Type B pancreatic cell (in vitro differentiated cells): Measurements from ENCODE around the gene PIP4K2A. TPM values are rescaled to one million over a fixed set of nuclear protein-coding genes. Genes with fewer than 3 reads are reported as not detected.
"Not testable (repeated sequence)": the region's sequence is repeated elsewhere in the genome, so short reads cannot be mapped to it uniquely, and the experiment has no call there.

Experiments used
- DNase-seq: peaks from one replicate; pipeline ENCODE4 v3.0.0; 2021; ENCODE audit warnings: mixed read lengths; ENCODE audit not compliant: unreplicated experiment; ENCODE audit errors: extremely low spot score
- H3K27ac Mint-ChIP-seq: 2 replicates; pipeline ENCODE4 v1.8.0; 2021; ENCODE audit warnings: mild to moderate bottlenecking, mixed read lengths
- H3K27me3 Mint-ChIP-seq: 2 replicates; pipeline ENCODE4 v1.8.0; 2021; ENCODE audit warnings: mixed read lengths
- H3K36me3 Mint-ChIP-seq: 2 replicates; pipeline ENCODE4 v1.8.0; 2021; ENCODE audit warnings: mixed read lengths
- H3K4me1 Mint-ChIP-seq: one replicate; pipeline ENCODE4 v1.8.0; 2021; ENCODE audit warnings: mixed read lengths; ENCODE audit not compliant: unreplicated experiment
- H3K4me3 Mint-ChIP-seq: 2 replicates; pipeline ENCODE4 v1.8.0; 2021; ENCODE audit warnings: mild to moderate bottlenecking, mixed read lengths
- H3K9me3 Mint-ChIP-seq: 2 replicates; pipeline ENCODE4 v1.8.0; 2021; ENCODE audit warnings: mixed read lengths
- total RNA-seq: library from RNA; stranded (reverse); gene quantifications from 2 replicates; pipeline ENCODE4 v1.2.1, GENCODE V29; 2021; ENCODE audit warnings: low replicate concordance
- TF ChIP-seq, protein P1 (sequence below): fragments of 200-600 bp; sonication (generic); conservative IDR thresholded peaks from 2 replicates; pipeline ENCODE4 v1.5.0; 2021; ENCODE audit warnings: antibody characterized with exemption, mild to moderate bottlenecking

The PIP4K2A gene
- total RNA-seq, 1 donor from 2014 or later: 15.7 TPM

DNA sequence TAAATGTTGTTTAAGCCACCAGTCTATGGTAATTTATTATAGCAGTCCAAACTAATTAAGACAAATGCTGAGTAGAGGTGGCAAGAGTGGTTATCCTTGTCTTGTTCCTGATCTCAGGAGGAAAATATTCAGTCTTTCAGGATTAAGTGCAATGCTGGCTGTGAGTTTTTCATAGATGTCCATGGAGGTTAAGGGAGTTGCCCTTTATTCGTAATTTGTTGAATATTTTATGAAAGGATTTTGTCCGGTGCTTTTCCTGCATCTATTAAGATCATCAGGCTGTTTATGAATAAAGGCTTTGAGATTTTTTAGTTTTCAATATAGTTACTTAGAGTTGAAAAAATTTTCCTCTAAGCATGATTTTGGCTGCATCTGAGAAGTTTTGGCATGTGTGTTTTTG lies 186.9 kb downstream of the PIP4K2A start:
- Mint-ChIP-seq H3K9me3 (peaks cover 13% of the 10 kb centered on the region), H3K4me1 (no peaks in the 10 kb centered on the region), H3K27me3 (peaks cover 3% of the 10 kb centered on the region), H3K36me3 (no peaks in the 10 kb centered on the region), H3K27ac (no peak overlapping the region), H3K4me3 (no peak overlapping the region)
- TF ChIP-seq, protein P1, sequence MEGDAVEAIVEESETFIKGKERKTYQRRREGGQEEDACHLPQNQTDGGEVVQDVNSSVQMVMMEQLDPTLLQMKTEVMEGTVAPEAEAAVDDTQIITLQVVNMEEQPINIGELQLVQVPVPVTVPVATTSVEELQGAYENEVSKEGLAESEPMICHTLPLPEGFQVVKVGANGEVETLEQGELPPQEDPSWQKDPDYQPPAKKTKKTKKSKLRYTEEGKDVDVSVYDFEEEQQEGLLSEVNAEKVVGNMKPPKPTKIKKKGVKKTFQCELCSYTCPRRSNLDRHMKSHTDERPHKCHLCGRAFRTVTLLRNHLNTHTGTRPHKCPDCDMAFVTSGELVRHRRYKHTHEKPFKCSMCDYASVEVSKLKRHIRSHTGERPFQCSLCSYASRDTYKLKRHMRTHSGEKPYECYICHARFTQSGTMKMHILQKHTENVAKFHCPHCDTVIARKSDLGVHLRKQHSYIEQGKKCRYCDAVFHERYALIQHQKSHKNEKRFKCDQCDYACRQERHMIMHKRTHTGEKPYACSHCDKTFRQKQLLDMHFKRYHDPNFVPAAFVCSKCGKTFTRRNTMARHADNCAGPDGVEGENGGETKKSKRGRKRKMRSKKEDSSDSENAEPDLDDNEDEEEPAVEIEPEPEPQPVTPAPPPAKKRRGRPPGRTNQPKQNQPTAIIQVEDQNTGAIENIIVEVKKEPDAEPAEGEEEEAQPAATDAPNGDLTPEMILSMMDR: no peak
- no peak for DNase-seq

DNA sequence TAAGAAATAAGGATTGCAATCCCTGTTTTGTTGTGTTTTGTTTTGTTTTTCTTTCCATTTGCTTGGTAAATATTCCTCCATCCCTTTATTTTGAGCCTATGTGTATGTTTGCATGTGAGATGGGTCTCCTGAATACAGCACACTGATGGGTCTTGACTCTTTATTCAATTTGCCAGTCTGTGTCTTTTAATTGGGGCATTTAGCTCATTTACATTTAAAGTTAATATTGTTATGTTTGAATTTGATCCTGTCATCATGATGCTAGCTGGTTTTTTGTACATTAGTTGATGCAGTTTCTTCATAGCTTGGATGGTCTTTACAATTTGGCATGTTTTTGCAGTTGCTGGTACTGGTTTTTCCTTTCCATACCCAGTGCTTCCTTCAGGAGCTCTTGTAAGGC lies 190.0 kb downstream of the PIP4K2A start:
- Mint-ChIP-seq H3K27me3 (peaks cover 10% of the 10 kb centered on the region), H3K9me3 (peaks cover 13% of the 10 kb centered on the region)
- H3K27ac Mint-ChIP-seq, H3K4me3 Mint-ChIP-seq, H3K36me3 Mint-ChIP-seq, H3K4me1 Mint-ChIP-seq, DNase-seq: not testable (repeated sequence)

DNA sequence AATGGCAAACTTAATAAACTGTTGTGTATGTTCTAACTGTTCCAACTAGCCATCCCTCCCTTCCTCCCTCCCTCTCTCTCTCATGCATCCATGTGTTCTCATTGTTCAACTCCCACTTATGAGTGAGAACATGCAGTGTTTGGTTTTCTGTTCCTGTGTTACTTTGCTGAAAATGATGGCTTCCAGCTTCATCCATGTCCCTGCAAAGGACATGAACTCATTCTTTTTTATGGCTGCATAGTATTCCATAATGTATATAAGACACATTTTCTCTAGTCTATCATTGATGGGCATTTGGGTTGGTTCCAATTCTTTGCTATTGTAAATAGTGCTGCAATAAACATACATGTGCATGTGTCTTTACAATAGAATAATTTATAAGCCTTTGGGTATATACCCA lies 193.7 kb downstream of the PIP4K2A start:
- H3K27ac Mint-ChIP-seq, H3K4me1 Mint-ChIP-seq, DNase-seq, H3K4me3 Mint-ChIP-seq, H3K36me3 Mint-ChIP-seq: not testable (repeated sequence)
- Mint-ChIP-seq H3K27me3 (peaks cover 13% of the 10 kb centered on the region), H3K9me3 (peaks cover 13% of the 10 kb centered on the region)

DNA sequence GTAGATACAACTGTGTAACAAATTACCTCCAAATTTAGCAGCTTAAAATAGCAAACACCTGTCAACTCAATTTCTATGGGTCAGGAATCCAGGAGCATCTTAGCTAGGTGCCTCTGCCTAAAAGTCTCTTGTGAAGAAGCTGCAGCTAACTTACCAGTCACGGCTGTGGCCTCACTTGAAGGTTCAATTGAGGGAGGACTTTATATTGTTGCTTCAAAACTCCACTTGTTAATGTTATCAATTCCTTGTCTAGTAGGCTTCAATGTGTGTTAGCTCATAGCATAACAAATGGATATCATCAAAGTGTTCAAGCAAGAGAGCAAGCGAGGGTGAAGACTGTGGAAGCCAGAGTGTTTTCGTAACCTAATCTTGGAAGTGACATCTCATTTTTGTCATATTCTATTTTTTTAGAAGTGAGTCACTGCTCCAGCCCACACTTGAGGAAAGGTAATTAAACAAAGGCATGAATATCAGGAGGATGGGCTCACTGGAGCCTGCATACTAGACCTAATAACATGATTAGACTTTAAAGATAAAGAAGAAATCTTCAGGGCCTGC lies 196.1 kb downstream of the PIP4K2A start:
- no peak for DNase-seq

DNA sequence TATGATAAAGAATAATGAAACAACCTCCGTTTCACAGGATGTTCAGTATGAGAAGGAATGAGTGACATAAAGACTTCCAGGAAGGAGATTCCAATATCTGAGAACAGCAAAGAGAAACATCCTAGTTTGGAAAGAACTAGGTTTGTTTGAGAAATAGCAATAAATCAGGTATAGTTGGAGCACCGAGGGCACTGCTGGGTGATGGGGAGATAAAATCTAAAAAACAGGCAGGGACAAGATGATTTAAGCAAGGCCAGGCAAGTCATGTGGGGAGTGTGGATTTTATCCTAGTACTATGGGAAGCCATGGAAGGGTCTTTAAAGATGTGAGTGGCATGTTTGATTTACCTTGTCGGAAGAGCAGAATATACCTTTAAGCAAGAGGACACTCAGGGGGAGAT lies 199.4 kb downstream of the PIP4K2A start:
- H3K27ac Mint-ChIP-seq: no peak overlapping the region
- no peak overlapping the region for H3K4me3 Mint-ChIP-seq
- TF ChIP-seq, protein P1: no peak
- peaks cover 15% of the 10 kb centered on the region for H3K27me3 Mint-ChIP-seq
- peaks cover 10% of the 10 kb centered on the region for H3K4me1 Mint-ChIP-seq
- H3K9me3 Mint-ChIP-seq: peaks cover 9% of the 10 kb centered on the region
- no peaks in the 10 kb centered on the region for H3K36me3 Mint-ChIP-seq
- DNase-seq: no peak

More for the DNA sequence above, 196.1 kb downstream of the PIP4K2A start:
- peaks cover 10% of the 10 kb centered on the region for H3K4me1 Mint-ChIP-seq
- H3K9me3 Mint-ChIP-seq: peaks cover 9% of the 10 kb centered on the region
- no peak overlapping the region for H3K27ac Mint-ChIP-seq
- TF ChIP-seq, protein P1: no peak
- H3K4me3 Mint-ChIP-seq: no peak overlapping the region
- peaks cover 13% of the 10 kb centered on the region for H3K27me3 Mint-ChIP-seq
- no peaks in the 10 kb centered on the region for H3K36me3 Mint-ChIP-seq

DNA sequence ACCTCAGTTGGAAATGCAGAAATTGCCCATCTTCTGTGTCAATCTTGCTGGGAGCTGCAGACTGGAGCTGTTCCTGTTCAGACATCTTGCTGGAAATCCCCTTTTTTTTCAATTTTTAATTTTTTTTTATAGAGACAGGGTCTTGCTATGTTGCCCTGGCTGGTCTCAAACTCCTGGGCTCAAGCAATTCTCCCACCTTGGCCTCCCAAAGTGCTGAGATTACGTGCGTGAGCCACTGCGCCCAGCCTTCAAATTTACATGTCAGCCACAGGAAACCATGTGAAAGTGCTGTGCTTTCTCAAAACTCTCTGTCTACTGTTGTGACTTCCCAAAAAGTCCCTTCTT lies 200.0 kb downstream of the PIP4K2A start:
- H3K9me3 Mint-ChIP-seq, DNase-seq, H3K27ac Mint-ChIP-seq, H3K4me1 Mint-ChIP-seq, H3K36me3 Mint-ChIP-seq: not testable (repeated sequence)
- Mint-ChIP-seq H3K4me3 (peak overlapping the region; percentile 75), H3K27me3 (peaks cover 12% of the 10 kb centered on the region)

DNA sequence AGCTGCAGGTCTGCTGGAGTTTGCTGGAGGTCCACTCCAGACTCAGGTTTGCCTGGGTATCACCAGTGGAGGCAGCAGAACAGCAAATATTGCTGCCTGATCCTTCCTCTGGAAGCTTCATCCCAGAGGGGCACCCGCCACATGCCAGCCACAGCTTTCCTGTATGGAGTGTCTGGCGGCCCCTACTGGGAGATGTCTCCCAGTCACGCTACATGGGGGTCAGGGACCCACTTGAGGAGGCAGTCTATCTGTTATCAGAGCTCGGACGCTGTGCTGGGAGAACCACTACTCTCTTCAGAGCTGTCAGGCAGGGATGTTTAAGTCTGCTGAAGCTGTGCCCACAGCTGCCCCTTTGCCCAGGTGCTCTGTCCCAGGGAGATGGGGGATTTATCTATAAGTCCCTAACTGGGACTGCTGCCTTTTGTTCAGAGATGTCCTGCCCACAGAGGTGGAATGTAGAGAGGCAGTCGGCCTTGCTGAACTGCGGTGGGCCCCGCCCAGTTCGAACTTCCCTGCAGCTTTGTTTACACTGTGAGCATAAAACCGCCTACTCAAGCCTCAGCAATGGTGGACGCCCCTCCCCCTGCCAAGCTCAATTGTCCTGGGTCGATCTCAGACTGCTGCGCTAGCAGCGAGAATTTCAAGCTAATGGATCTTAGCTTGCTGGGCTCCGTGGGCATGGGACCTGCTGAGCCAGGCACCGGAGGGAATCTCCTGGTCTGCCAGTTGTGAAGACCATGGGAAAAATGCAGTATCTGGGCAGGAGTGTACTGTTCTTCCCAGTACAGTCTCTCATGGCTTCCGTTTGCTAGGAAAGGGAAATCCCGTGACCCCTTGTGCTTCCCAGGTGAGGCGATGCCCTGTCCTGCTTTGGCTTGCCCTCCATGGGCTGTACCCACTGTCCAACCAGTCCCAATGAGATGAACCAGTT lies 200.6 kb downstream of the PIP4K2A start:
- H3K4me3 Mint-ChIP-seq: peak overlapping the region; percentile 75
- H3K4me1 Mint-ChIP-seq, DNase-seq, H3K9me3 Mint-ChIP-seq, H3K27me3 Mint-ChIP-seq, H3K36me3 Mint-ChIP-seq: not testable (repeated sequence)
- TF ChIP-seq, protein P1: peak; percentile 40
- H3K27ac Mint-ChIP-seq: peak overlapping the region; percentile 14

DNA sequence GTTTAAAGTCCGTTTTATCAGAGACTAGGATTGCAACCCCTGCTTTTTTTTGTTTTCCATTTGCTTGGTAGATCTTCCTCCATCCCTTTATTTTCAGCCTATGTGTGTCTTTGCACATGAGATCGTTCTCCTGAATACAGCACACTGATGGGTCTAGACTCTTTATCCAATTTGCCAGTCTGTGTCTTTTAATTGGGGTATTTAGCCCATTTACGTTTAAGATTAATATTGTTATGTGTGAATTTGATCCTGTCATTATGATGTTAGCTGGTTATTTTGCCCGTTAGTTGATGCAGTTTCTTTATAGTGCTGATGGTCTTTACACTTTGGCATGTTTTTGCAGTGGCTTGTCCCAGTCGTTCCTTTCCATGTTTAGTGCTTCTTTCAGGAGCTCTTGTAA lies 202.4 kb downstream of the PIP4K2A start:
- H3K4me3 Mint-ChIP-seq, H3K27ac Mint-ChIP-seq, H3K9me3 Mint-ChIP-seq, H3K36me3 Mint-ChIP-seq, H3K4me1 Mint-ChIP-seq, DNase-seq: not testable (repeated sequence)
- H3K27me3 Mint-ChIP-seq: peaks cover 10% of the 10 kb centered on the region

DNA sequence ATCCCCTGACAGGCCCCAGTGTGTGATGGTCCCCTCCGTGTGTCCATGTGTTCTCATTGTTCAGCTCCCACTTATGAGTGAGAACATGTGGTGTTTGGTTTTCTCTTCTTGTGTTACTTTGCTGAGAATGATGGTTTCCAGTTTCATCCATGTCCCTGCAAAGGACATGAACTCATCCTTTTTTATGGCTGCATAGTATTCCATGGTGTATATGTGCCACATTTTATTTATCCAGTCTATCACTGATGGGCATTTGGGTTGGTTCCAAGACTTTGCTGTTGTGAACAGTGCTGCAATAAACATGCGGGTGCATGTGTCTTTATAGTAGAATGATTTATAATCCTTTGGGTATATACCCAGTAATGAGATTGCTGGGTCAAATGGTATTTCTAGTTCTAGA lies 206.2 kb downstream of the PIP4K2A start:
- H3K4me1 Mint-ChIP-seq, DNase-seq, H3K36me3 Mint-ChIP-seq, H3K9me3 Mint-ChIP-seq, H3K27ac Mint-ChIP-seq, H3K4me3 Mint-ChIP-seq: not testable (repeated sequence)
- peaks cover 28% of the 10 kb centered on the region for H3K27me3 Mint-ChIP-seq
